HepG2 (cell line): Measurements from ENCODE around the gene CTBP1. TPM values are rescaled to one million over a fixed set of nuclear protein-coding genes. Genes with fewer than 3 reads are reported as not detected.

ENCODE experiments used
- ATF1 ChIP-seq: IDR thresholded peaks from 2 replicates; pipeline ENCODE4 v1.6.1; 2016; ENCODE audit warnings: mild to moderate bottlenecking, control low read depth
- FOXJ3 ChIP-seq: sonication (generic); formaldehyde crosslinking; IDR thresholded peaks from 2 replicates; pipeline ENCODE4 v1.4.0; 2020; ENCODE audit warnings: missing genetic modification reagents, mild to moderate bottlenecking, borderline replicate concordance
- GPN1 ChIP-seq: sonication (generic); formaldehyde crosslinking; IDR thresholded peaks from 2 replicates; pipeline ENCODE4 v1.5.1; 2020; ENCODE audit warnings: missing genetic modification reagents, borderline replicate concordance
- MAFG ChIP-seq: sonication (generic); formaldehyde crosslinking; IDR thresholded peaks from 2 replicates; pipeline ENCODE4 v1.5.1; 2020; ENCODE audit warnings: mild to moderate bottlenecking, missing genetic modification reagents
- MED8 ChIP-seq: sonication (generic); formaldehyde crosslinking; IDR thresholded peaks from 2 replicates; pipeline ENCODE4 v1.8.1; 2023; ENCODE audit warnings: mild to moderate bottlenecking, missing genetic modification reagents; ENCODE audit not compliant: insufficient replicate concordance
- SALL2 ChIP-seq: sonication (generic); formaldehyde crosslinking; IDR thresholded peaks from 2 replicates; pipeline ENCODE4 v1.8.1; 2023; ENCODE audit warnings: mild to moderate bottlenecking, missing genetic modification reagents, inconsistent platforms
- SP1 ChIP-seq, 2 experiments: fragments of 450-650 bp in 1 of 2; sonication (generic) in 1 of 2; formaldehyde crosslinking in 1 of 2; IDR thresholded peaks; 2 replicates each; pipeline versions ENCODE4 v1.4.0 to v1.6.1; 2016 to 2020; ENCODE audit warnings: missing genetic modification reagents in 1 of 2
- TSC22D2 ChIP-seq: sonication (generic); formaldehyde crosslinking; IDR thresholded peaks from 2 replicates; pipeline ENCODE4 v1.5.1; 2020; ENCODE audit warnings: missing genetic modification reagents, mild to moderate bottlenecking, borderline replicate concordance
- ZBTB25 ChIP-seq: IDR thresholded peaks from 2 replicates; pipeline ENCODE4 v1.6.1; 2018; ENCODE audit warnings: missing genetic modification reagents
- ZBTB3 ChIP-seq: sonication (generic); formaldehyde crosslinking; IDR thresholded peaks from 2 replicates; pipeline ENCODE4 v1.4.0; 2020; ENCODE audit warnings: low read depth, mild to moderate bottlenecking, moderate library complexity, missing genetic modification reagents, borderline replicate concordance
- ZFP36 ChIP-seq: fragments of 150-350 bp; IDR thresholded peaks from 2 replicates; pipeline ENCODE4 v1.6.1; 2018; ENCODE audit warnings: borderline replicate concordance, low read length, low read depth; ENCODE audit not compliant: partially characterized antibody
- ZNF121 ChIP-seq: sonication (generic); formaldehyde crosslinking; IDR thresholded peaks from 2 replicates; pipeline ENCODE4 v1.5.0; 2020; ENCODE audit warnings: mild to moderate bottlenecking, missing genetic modification reagents
- ZNF205 ChIP-seq: IDR thresholded peaks from 2 replicates; pipeline ENCODE4 v1.6.1; 2018; ENCODE audit warnings: missing biosample characterization, missing genetic modification reagents
- ZNF503 ChIP-seq: sonication (generic); formaldehyde crosslinking; IDR thresholded peaks from 2 replicates; pipeline ENCODE4 v1.4.0; 2020; ENCODE audit warnings: missing genetic modification reagents
- ZNF691 ChIP-seq: sonication (generic); formaldehyde crosslinking; IDR thresholded peaks from 2 replicates; pipeline ENCODE4 v1.4.0; 2020; ENCODE audit warnings: missing genetic modification reagents, low read depth, mild to moderate bottlenecking, borderline replicate concordance
- ZNF777 ChIP-seq: sonication (generic); formaldehyde crosslinking; IDR thresholded peaks from 2 replicates; pipeline ENCODE4 v1.4.0; 2020; ENCODE audit warnings: missing genetic modification reagents
- ZNF816 ChIP-seq: sonication (generic); formaldehyde crosslinking; IDR thresholded peaks from 2 replicates; pipeline ENCODE4 v1.8.0; 2022; ENCODE audit warnings: missing genetic modification reagents, mild to moderate bottlenecking, borderline replicate concordance
- ZNF850 ChIP-seq: sonication (generic); formaldehyde crosslinking; conservative IDR thresholded peaks from 2 replicates; pipeline ENCODE4 v1.9.0; 2021; ENCODE audit warnings: mild to moderate bottlenecking, missing genetic modification reagents
- polyA plus RNA-seq, 8 experiments: library from polyadenylated mRNA; depleted of rRNA in 3 of 8; stranded (reverse) in 7 of 8; unstranded in 1 of 8; fragments of >200 nt; fragmentation: Illumina TruSeq in 4 of 8; extraction: Trizol in 4 of 8; gene quantifications; 2 replicates each; pipeline versions ENCODE4 v1.2.1 to v1.2.3, GENCODE V29; 2011 to 2016; ENCODE audit warnings: low read depth in 4 of 8, missing spikeins in 1 of 8, mixed read lengths in 1 of 8; ENCODE audit not compliant: insufficient read depth in 1 of 8
- total RNA-seq, 5 experiments: library from RNA; depleted of rRNA; stranded (reverse); fragments of >200 nt; fragmentation: Illumina TruSeq; extraction: Trizol; gene quantifications; 2 replicates each; pipeline ENCODE4 v1.2.3, GENCODE V29; 2016; ENCODE audit warnings: low read depth in 1 of 5

Gene CTBP1
- total and polyA plus RNA-seq, 2 of the 13 experiments (the other 11 are each of a cell fraction or from before 2014, with no cell fraction given) = 78.5 to 112 TPM

DNA sequence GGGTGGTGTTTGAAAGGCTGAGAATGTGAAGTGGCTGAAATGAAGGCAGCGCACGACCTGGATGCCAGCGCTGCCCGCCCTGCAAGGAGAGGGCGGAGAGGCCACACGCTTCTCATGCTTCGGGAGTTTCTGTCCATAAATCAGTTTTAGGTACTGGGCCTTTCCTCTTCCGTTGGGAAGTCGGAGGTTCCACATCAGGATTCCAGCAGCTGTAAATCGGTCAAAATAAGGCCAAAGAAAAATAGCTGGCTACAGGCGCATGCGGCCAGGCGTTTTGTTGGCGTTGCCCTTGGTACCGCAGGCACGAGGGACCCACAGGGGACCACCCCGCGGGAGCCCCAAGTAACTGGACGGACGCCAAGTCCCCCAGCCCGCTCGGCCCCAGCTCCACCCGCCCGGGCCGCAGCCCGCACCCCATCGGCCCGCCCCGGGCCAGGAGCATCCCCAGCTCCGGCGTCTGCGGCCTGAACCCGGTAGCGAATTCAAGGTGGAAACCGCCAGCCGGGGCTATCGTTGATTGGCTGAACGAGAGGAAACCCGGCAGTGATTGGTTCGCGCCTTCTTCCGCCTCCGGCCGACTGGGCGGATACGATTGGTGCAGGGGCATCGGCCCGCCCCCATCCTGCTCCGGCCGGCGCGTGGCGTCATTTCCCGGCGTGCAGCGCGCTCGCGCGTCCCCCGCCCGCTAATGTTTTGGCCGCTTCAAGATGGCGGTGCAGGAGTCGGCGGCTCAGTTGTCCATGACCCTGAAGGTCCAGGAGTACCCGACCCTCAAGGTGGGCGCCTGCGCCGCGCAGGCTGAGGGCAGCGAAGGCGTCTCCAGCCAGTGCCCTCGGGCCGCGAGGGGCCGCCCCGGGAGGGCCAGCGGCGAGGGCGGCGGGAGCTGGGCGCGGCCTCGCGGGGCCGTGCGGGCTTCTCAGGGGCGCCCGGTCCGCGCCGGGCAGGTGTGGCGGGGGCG lies 40.6 kb upstream of the CTBP1 start, which contains the start of gene MAEA (continued):
- no peak for TF ChIP-seq SP1 (IDR thresholded peaks at IDR 0.05)
- TF ChIP-seq SP1 (CRISPR knock-in tag; IDR thresholded peaks at IDR 0.05) = no peak
- peak; percentile 86; the same call in 1 of the 2 replicates for TF ChIP-seq ZNF691
- TF ChIP-seq ZNF816 (CRISPR knock-in tag) = no peak
- TF ChIP-seq MAFG (CRISPR knock-in tag) = no peak
- TF ChIP-seq MED8 (CRISPR knock-in tag) = no peak
- TF ChIP-seq ZBTB3 (CRISPR knock-in tag) = no peak
- no peak for TF ChIP-seq ZNF205 (CRISPR knock-in tag)
- TF ChIP-seq ZNF121 (CRISPR knock-in tag) = no peak
- no peak for TF ChIP-seq ZNF503 (CRISPR knock-in tag)
- TF ChIP-seq ZFP36 = no peak
- no peak for TF ChIP-seq FOXJ3 (CRISPR knock-in tag)
- peak; percentile 75 for TF ChIP-seq ATF1
- no peak for TF ChIP-seq ZNF777 (CRISPR knock-in tag)
- TF ChIP-seq SALL2 (CRISPR knock-in tag) = no peak
- no peak for TF ChIP-seq GPN1
- no peak for TF ChIP-seq ZBTB25 (CRISPR knock-in tag)
- TF ChIP-seq ZNF850 = no peak
- TF ChIP-seq TSC22D2 (CRISPR knock-in tag) = no peak
